ENCODE measurements around the gene APOL2.

The APOL2 gene

DNA sequence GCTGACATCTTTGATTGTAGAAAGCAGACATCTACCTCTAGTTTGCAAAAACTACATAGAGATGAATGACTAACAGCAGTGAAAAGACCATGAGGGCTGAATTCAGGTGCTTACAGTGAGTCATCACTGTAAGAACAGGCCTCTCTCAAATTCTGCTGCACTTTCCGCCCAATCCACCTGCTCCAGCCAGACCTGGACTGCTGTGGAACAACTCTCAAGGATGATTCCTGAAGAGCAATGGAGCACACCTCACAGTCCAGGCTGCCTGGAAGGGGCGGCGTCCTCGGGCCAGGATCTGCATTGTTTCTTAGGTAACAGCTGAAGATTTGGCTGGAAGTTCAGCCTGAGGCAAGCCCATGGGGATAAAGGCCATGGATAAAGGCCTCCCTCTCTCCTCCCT, 15.1 kb downstream of the APOL2 start:
- no peaks in the 10 kb centered on the region for H3K27me3 ChIP-seq

GRCh38 chr22:36223504-36223903, 15.8 kb downstream of the APOL2 start:
- TF ChIP-seq CTCF (IDR thresholded peaks at IDR 0.05; ENCODE audit: low read depth, low read length), result no peak
- no peaks in the 10 kb centered on the region for H3K9me3 ChIP-seq
- H3K4me1 ChIP-seq, result no peaks in the 10 kb centered on the region
- no peaks in the 10 kb centered on the region for H3K36me3 ChIP-seq
- no peak for DNase-seq
- H3K27me3 ChIP-seq, result 0 out of 2 replicates have a peak, but pooled peaks cover under 1% of the 10 kb centered on the region
- H3K4me3 ChIP-seq (ENCODE audit: low read depth, low read length), result no peak overlapping the region

More for the DNA sequence above, 15.1 kb downstream of the APOL2 start:
- no peaks in the 10 kb centered on the region for H3K4me1 ChIP-seq
- no peaks in the 10 kb centered on the region for H3K36me3 ChIP-seq
- no peaks in the 10 kb centered on the region for H3K9me3 ChIP-seq
- no peak for DNase-seq
- H3K4me3 ChIP-seq (ENCODE audit: low read depth, low read length), result no peak overlapping the region
- TF ChIP-seq CTCF (IDR thresholded peaks at IDR 0.05; ENCODE audit: low read depth, low read length), result no peak

- no peak for TF ChIP-seq CTCF (IDR thresholded peaks at IDR 0.05; ENCODE audit: low read depth, low read length)
- H3K36me3 ChIP-seq, result no peaks in the 10 kb centered on the region
- no peak overlapping the region for H3K4me3 ChIP-seq (ENCODE audit: low read depth, low read length)
- no peaks in the 10 kb centered on the region for H3K4me1 ChIP-seq
- DNase-seq, result no peak
- no peaks in the 10 kb centered on the region for H3K9me3 ChIP-seq
- 0 out of 2 replicates have a peak, but pooled peaks cover 4% of the 10 kb centered on the region for H3K27me3 ChIP-seq
These were observed 16.4 kb downstream of the APOL2 start for GRCh38 chr22:36222887-36223450.

- peaks cover 4% of the 10 kb centered on the region; the same call in 1 of the 2 replicates for H3K27me3 ChIP-seq
- no peaks in the 10 kb centered on the region for H3K36me3 ChIP-seq
- H3K4me3 ChIP-seq (ENCODE audit: low read depth, low read length), result no peak overlapping the region
- peak; percentile 83 for TF ChIP-seq CTCF (IDR thresholded peaks at IDR 0.05; ENCODE audit: low read depth, low read length)
- DNase-seq, result peak; percentile 54
- no peaks in the 10 kb centered on the region for H3K9me3 ChIP-seq
- no peaks in the 10 kb centered on the region for H3K4me1 ChIP-seq
These were observed 17.3 kb downstream of the APOL2 start for GRCh38 chr22:36221799-36222751.

DNA sequence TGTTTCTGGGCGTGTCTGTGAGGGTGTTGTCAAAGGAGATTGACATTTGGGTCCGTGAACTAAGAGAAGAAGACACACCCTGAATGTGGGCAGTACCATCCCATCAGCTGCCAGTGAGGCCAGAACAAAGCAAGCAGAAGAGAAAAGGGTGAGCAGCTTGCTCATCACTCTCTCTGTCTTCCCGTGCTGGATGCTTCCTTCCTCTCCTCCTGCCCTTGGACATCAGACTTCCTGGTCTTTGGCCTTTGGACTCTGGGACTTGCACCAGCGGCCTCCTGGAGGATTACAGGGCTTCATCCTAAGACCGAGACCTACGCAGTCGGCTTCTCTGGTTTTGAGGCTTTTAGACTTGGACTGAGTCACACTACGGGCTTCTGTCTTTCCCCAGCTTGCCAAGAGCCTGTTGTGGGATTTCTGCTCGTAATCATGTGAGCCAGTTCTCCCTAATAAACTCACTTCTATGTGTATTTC, 18.8 kb downstream of the APOL2 start:
- Histone ChIP-seq H3K27me3 (peaks cover 4% of the 10 kb centered on the region), H3K4me3 (ENCODE audit: low read depth, low read length) (no peak overlapping the region), H3K4me1 (no peaks in the 10 kb centered on the region), H3K36me3 (no peaks in the 10 kb centered on the region), H3K9me3 (no peaks in the 10 kb centered on the region)
- DNase-seq, result no peak
- TF ChIP-seq CTCF (IDR thresholded peaks at IDR 0.05; ENCODE audit: low read depth, low read length), result no peak

Data from BE2C (cell line).